MM.1S (cell line): ENCODE data around the gene SBF1.

Experiments used
- CTCF ChIP-seq: fragments of 300-600 bp; sonication (generic); IDR thresholded peaks from 2 replicates; pipeline ENCODE4 v1.5.1; 2016; ENCODE audit warnings: antibody characterized with exemption, low read length, mixed read lengths
- EZH2 ChIP-seq: fragments of 300-600 bp; sonication (generic); optimal IDR thresholded peaks from 2 replicates; pipeline ENCODE3; 2017; ENCODE audit warnings: low read depth, mild to moderate bottlenecking, antibody characterized with exemption, low read length, mixed read lengths

- TF ChIP-seq EZH2 (no peak), CTCF (no peak)
These were observed 31.2 kb upstream of the SBF1 start for GRCh38 chr22:50505776-50506610.
